HEK293 (cell line): ENCODE results near the gene GAREM1.

Experiments used
- ATF2 ChIP-seq: fragments of 450-650 bp; formaldehyde crosslinking; IDR thresholded peaks from 2 replicates; pipeline ENCODE4 v1.5.1; 2016; ENCODE audit warnings: missing biosample characterization, missing genetic modification characterization, low read depth
- BCL6B ChIP-seq: fragments of 450-650 bp; formaldehyde crosslinking; IDR thresholded peaks from 2 replicates; pipeline ENCODE4 v1.5.1; 2017; ENCODE audit warnings: missing biosample characterization, missing genetic modification characterization
- GLI4 ChIP-seq: fragments of 450-650 bp; formaldehyde crosslinking; IDR thresholded peaks from 2 replicates; pipeline ENCODE4 v1.5.1; 2016; ENCODE audit warnings: missing biosample characterization, missing genetic modification characterization
- GLIS1 ChIP-seq: fragments of 450-650 bp; formaldehyde crosslinking; IDR thresholded peaks from 2 replicates; pipeline ENCODE4 v1.5.1; 2016; ENCODE audit warnings: missing biosample characterization, missing genetic modification characterization
- KLF8 ChIP-seq: fragments of 450-650 bp; formaldehyde crosslinking; IDR thresholded peaks from 2 replicates; pipeline ENCODE4 v1.5.1; 2016; ENCODE audit warnings: missing biosample characterization, missing genetic modification characterization
- MEIS1 ChIP-seq: sonication (generic); formaldehyde crosslinking; IDR thresholded peaks from 2 replicates; pipeline ENCODE4 v1.8.1; 2022; ENCODE audit warnings: missing genetic modification reagents, mild to moderate bottlenecking, borderline replicate concordance
- MYNN ChIP-seq: fragments of 450-650 bp; formaldehyde crosslinking; IDR thresholded peaks from 2 replicates; pipeline ENCODE4 v1.5.1; 2016; ENCODE audit warnings: missing biosample characterization, missing genetic modification characterization, borderline replicate concordance
- OSR2 ChIP-seq: fragments of 450-650 bp; formaldehyde crosslinking; IDR thresholded peaks from 2 replicates; pipeline ENCODE4 v1.5.1; 2016; ENCODE audit warnings: missing biosample characterization, missing genetic modification characterization
- PBX3 ChIP-seq: sonication (generic); formaldehyde crosslinking; IDR thresholded peaks from 2 replicates; pipeline ENCODE4 v1.8.1; 2022; ENCODE audit warnings: mild to moderate bottlenecking, moderate library complexity, missing genetic modification reagents
- SP3 ChIP-seq: fragments of 450-650 bp; formaldehyde crosslinking; IDR thresholded peaks from 2 replicates; pipeline ENCODE4 v1.5.1; 2016; ENCODE audit warnings: missing biosample characterization, missing genetic modification characterization
- ZBTB17 ChIP-seq: fragments of 450-650 bp; formaldehyde crosslinking; IDR thresholded peaks from 2 replicates; pipeline ENCODE4 v1.5.1; 2016; ENCODE audit warnings: missing biosample characterization, missing genetic modification characterization
- ZBTB20 ChIP-seq: fragments of 450-650 bp; formaldehyde crosslinking; IDR thresholded peaks from 2 replicates; pipeline ENCODE4 v1.5.1; 2016; ENCODE audit warnings: missing biosample characterization, missing genetic modification characterization
- ZBTB26 ChIP-seq: fragments of 450-650 bp; formaldehyde crosslinking; optimal IDR thresholded peaks from 2 replicates; pipeline ENCODE3; 2016; ENCODE audit warnings: missing biosample characterization, mild to moderate bottlenecking, missing genetic modification characterization
- ZEB2 ChIP-seq: fragments of 450-650 bp; formaldehyde crosslinking; IDR thresholded peaks from 2 replicates; pipeline ENCODE4 v1.5.1; 2016; ENCODE audit warnings: missing biosample characterization, missing genetic modification characterization
- ZFHX2 ChIP-seq: fragments of 450-650 bp; formaldehyde crosslinking; conservative IDR thresholded peaks from 2 replicates; pipeline ENCODE4 v1.5.1; 2016; ENCODE audit warnings: missing biosample characterization, missing genetic modification characterization
- ZFP37 ChIP-seq: fragments of 450-650 bp; formaldehyde crosslinking; IDR thresholded peaks from 2 replicates; pipeline ENCODE4 v1.5.1; 2016; ENCODE audit warnings: missing biosample characterization, missing genetic modification characterization
- ZIC2 ChIP-seq: fragments of 450-650 bp; formaldehyde crosslinking; IDR thresholded peaks from 2 replicates; pipeline ENCODE4 v1.5.1; 2016; ENCODE audit warnings: missing biosample characterization, missing genetic modification characterization
- ZNF10 ChIP-seq: fragments of 450-650 bp; formaldehyde crosslinking; IDR thresholded peaks from 2 replicates; pipeline ENCODE4 v1.5.1; 2017; ENCODE audit warnings: missing biosample characterization, missing genetic modification characterization
- ZNF121 ChIP-seq: fragments of 450-650 bp; formaldehyde crosslinking; IDR thresholded peaks from 2 replicates; pipeline ENCODE4 v1.5.1; 2016; ENCODE audit warnings: missing biosample characterization, missing genetic modification characterization
- ZNF133 ChIP-seq: fragments of 450-650 bp; formaldehyde crosslinking; IDR thresholded peaks from 2 replicates; pipeline ENCODE4 v1.5.1; 2016; ENCODE audit warnings: missing biosample characterization, missing genetic modification characterization
- ZNF138 ChIP-seq: fragments of 450-650 bp; formaldehyde crosslinking; IDR thresholded peaks from 2 replicates; pipeline ENCODE4 v1.5.1; 2016; ENCODE audit warnings: missing biosample characterization, missing genetic modification characterization, borderline replicate concordance
- ZNF140 ChIP-seq: fragments of 450-650 bp; formaldehyde crosslinking; IDR thresholded peaks from 2 replicates; pipeline ENCODE4 v1.5.1; 2016; ENCODE audit warnings: missing biosample characterization, missing genetic modification characterization
- ZNF23 ChIP-seq: fragments of 450-650 bp; formaldehyde crosslinking; IDR thresholded peaks from 2 replicates; pipeline ENCODE4 v1.5.1; 2016; ENCODE audit warnings: missing biosample characterization, missing genetic modification characterization, borderline replicate concordance
- ZNF26 ChIP-seq: fragments of 450-650 bp; formaldehyde crosslinking; IDR thresholded peaks from 2 replicates; pipeline ENCODE4 v1.5.1; 2016; ENCODE audit warnings: missing biosample characterization, missing genetic modification characterization
- ZNF335 ChIP-seq: fragments of 450-650 bp; formaldehyde crosslinking; conservative IDR thresholded peaks from 2 replicates; pipeline ENCODE4 v1.5.1; 2016; ENCODE audit warnings: missing biosample characterization, missing genetic modification characterization
- ZNF449 ChIP-seq: fragments of 450-650 bp; formaldehyde crosslinking; IDR thresholded peaks from 2 replicates; pipeline ENCODE4 v1.5.1; 2017; ENCODE audit warnings: missing biosample characterization, mild to moderate bottlenecking, missing genetic modification characterization, moderate library complexity
- ZNF530 ChIP-seq: fragments of 450-650 bp; formaldehyde crosslinking; IDR thresholded peaks from 2 replicates; pipeline ENCODE4 v1.5.1; 2016; ENCODE audit warnings: low read depth, missing biosample characterization, missing genetic modification characterization
- ZNF704 ChIP-seq: fragments of 450-650 bp; formaldehyde crosslinking; IDR thresholded peaks from 2 replicates; pipeline ENCODE4 v1.5.1; 2016; ENCODE audit warnings: missing biosample characterization, missing genetic modification characterization

Gene GAREM1

GRCh38 chr18:32470714-32471633, at the start of gene GAREM1 (continued):
- TF ChIP-seq ZNF704 (no peak), KLF8 (tag by site-specific recombination) (peak; percentile 55), ZFHX2 (tag by site-specific recombination) (peak; percentile 93), ZNF449 (0 out of 2 replicates have a peak, but pooled peaks have one; percentile 41), OSR2 (tag by site-specific recombination) (no peak), GLIS1 (tag by site-specific recombination) (peak; percentile 33), GLI4 (tag by site-specific recombination) (no peak), ZNF140 (tag by site-specific recombination) (no peak), ZBTB20 (tag by site-specific recombination) (peak; percentile 97), BCL6B (tag by site-specific recombination) (no peak), ZNF138 (no peak), ZBTB17 (tag by site-specific recombination) (peak; percentile 60; the same call in 1 of the 2 replicates), PBX3 (CRISPR knock-in tag) (peak; percentile 47; the same call in 1 of the 2 replicates), SP3 (tag by site-specific recombination) (peak; percentile 76), ZNF121 (tag by site-specific recombination) (no peak), MEIS1 (CRISPR knock-in tag) (no peak), ZNF530 (tag by site-specific recombination) (no peak), ZIC2 (0 out of 2 replicates have a peak, but pooled peaks have one; percentile 18), ATF2 (tag by site-specific recombination) (no peak), ZNF10 (tag by site-specific recombination) (no peak), ZNF23 (tag by site-specific recombination) (no peak), ZNF335 (tag by site-specific recombination) (peak; percentile 84), ZEB2 (tag by site-specific recombination) (0 out of 2 replicates have a peak, but pooled peaks have one; percentile 54), ZFP37 (tag by site-specific recombination) (peak; percentile 57; the same call in 1 of the 2 replicates), ZNF26 (tag by site-specific recombination) (no peak), MYNN (tag by site-specific recombination) (no peak), ZNF133 (tag by site-specific recombination) (no peak), ZBTB26 (tag by site-specific recombination) (peak; percentile 75)
